SU-DHL-6 (cell line): Measurements from ENCODE around the gene UBE4B.

Source experiments
- H2AFZ ChIP-seq: fragments of 200-600 bp; sonication (generic); 2 replicates; pipeline ENCODE4 v1.6.1; 2014; ENCODE audit warnings: low read depth, mild to moderate bottlenecking, moderate library complexity, mixed read lengths, antibody characterized with exemption, low read length; ENCODE audit not compliant: severe bottlenecking
- H3F3A ChIP-seq: fragments of 200-600 bp; shearing (Covaris generic); 2 replicates; pipeline ENCODE4 v1.6.0; 2016; ENCODE audit warnings: antibody characterized with exemption, mild to moderate bottlenecking; ENCODE audit not compliant: insufficient read depth
- H3K27ac ChIP-seq: fragments of 200-600 bp; sonication (generic); 2 replicates; pipeline ENCODE4 v1.5.1; 2016; ENCODE audit warnings: low read depth, mild to moderate bottlenecking, low read length, moderate library complexity, mixed read lengths
- H3K27me3 ChIP-seq: fragments of 200-600 bp; sonication (generic), shearing (Covaris generic); 2 replicates; pipeline ENCODE4 v1.6.0; 2014; ENCODE audit warnings: mild to moderate bottlenecking, low read length
- H3K36me3 ChIP-seq: fragments of 200-600 bp; sonication (generic); 2 replicates; pipeline ENCODE4 v1.6.1; 2014; ENCODE audit warnings: mild to moderate bottlenecking, low read length, mixed read lengths
- H3K4me2 ChIP-seq: fragments of 300-600, 200-600 bp; shearing (Covaris generic), sonication (generic); 2 replicates; pipeline ENCODE4 v1.6.0; 2014; ENCODE audit warnings: low read length, low read depth, mild to moderate bottlenecking; ENCODE audit not compliant: poor library complexity, severe bottlenecking
- H3K4me3 ChIP-seq: fragments of 200-600 bp; sonication (generic); 2 replicates; pipeline ENCODE4 v1.5.1; 2014; ENCODE audit warnings: antibody characterized with exemption, low read length, mild to moderate bottlenecking, mixed read lengths; ENCODE audit not compliant: insufficient read depth, poor library complexity, severe bottlenecking
- H3K79me2 ChIP-seq: fragments of 200-600 bp; sonication (generic); 2 replicates; pipeline ENCODE4 v1.6.1; 2014; ENCODE audit warnings: mild to moderate bottlenecking, low read length, moderate library complexity; ENCODE audit not compliant: insufficient read depth
- H3K9ac ChIP-seq: fragments of 200-600 bp; sonication (generic); 2 replicates; pipeline ENCODE4 v1.7.0; 2014; ENCODE audit warnings: mild to moderate bottlenecking, low read length
- H3K9me2 ChIP-seq: fragments of 200-600 bp; sonication (generic); replicated peaks from 2 replicates; pipeline ENCODE4 v1.6.1; 2014; ENCODE audit warnings: low read length; ENCODE audit not compliant: insufficient read depth
- H3K9me3 ChIP-seq: fragments of 200-600 bp; sonication (generic); 2 replicates; pipeline ENCODE4 v1.6.1; 2014; ENCODE audit warnings: low read length, mixed read lengths; ENCODE audit not compliant: insufficient read depth
- H4K20me1 ChIP-seq: fragments of 200-600 bp; sonication (generic); 2 replicates; pipeline ENCODE4 v1.6.1; 2014; ENCODE audit warnings: low read depth, mild to moderate bottlenecking, antibody characterized with exemption, low read length, moderate library complexity, mixed read lengths
- EZH2phosphoT487 ChIP-seq: fragments of 200-600 bp; sonication (generic), shearing (Covaris generic); conservative IDR thresholded peaks from 2 replicates; pipeline ENCODE4 v1.6.1; 2018; ENCODE audit warnings: mild to moderate bottlenecking, antibody characterized with exemption, low read length, moderate library complexity, mixed read lengths
- TF ChIP-seq, protein P1 (sequence below): fragments of 200-600 bp; sonication (generic); IDR thresholded peaks from one replicate; pipeline ENCODE4 v1.5.1; 2017; ENCODE audit warnings: antibody characterized with exemption, mild to moderate bottlenecking, low read length, moderate library complexity; ENCODE audit not compliant: insufficient read depth, poor library complexity, severe bottlenecking

UBE4B gene

DNA sequence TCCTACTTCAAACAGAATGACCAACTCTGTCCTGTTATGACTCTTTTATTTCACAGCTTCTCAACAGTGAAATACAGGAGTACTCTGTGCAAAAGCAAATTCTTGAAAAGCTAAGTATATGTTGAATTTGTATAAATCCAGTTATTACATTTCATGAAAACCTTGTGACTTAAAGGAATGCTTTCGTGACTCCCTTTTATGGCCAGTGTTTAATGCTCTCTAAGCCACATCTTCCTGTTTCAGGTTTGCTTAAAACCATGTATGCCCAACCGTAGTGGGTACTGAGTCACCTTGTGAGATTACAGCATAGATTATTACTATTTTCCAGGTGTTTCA, 137.4 kb downstream of the UBE4B start:
- H3F3A ChIP-seq: no peaks in the 10 kb centered on the region
- H2AFZ ChIP-seq: no peak overlapping the region
- H3K9me3 ChIP-seq: no peaks in the 10 kb centered on the region
- H3K4me2 ChIP-seq: no peak overlapping the region
- no peak overlapping the region for H3K4me3 ChIP-seq
- TF ChIP-seq EZH2phosphoT487: no peak
- TF ChIP-seq, protein P1, sequence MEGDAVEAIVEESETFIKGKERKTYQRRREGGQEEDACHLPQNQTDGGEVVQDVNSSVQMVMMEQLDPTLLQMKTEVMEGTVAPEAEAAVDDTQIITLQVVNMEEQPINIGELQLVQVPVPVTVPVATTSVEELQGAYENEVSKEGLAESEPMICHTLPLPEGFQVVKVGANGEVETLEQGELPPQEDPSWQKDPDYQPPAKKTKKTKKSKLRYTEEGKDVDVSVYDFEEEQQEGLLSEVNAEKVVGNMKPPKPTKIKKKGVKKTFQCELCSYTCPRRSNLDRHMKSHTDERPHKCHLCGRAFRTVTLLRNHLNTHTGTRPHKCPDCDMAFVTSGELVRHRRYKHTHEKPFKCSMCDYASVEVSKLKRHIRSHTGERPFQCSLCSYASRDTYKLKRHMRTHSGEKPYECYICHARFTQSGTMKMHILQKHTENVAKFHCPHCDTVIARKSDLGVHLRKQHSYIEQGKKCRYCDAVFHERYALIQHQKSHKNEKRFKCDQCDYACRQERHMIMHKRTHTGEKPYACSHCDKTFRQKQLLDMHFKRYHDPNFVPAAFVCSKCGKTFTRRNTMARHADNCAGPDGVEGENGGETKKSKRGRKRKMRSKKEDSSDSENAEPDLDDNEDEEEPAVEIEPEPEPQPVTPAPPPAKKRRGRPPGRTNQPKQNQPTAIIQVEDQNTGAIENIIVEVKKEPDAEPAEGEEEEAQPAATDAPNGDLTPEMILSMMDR: no peak
- no peaks in the 10 kb centered on the region for H3K36me3 ChIP-seq
- no peaks in the 10 kb centered on the region for H3K79me2 ChIP-seq
- H3K9ac ChIP-seq: no peak overlapping the region
- H4K20me1 ChIP-seq: no peaks in the 10 kb centered on the region
- H3K27ac ChIP-seq: no peak overlapping the region
- no peaks in the 10 kb centered on the region for H3K9me2 ChIP-seq
- no peaks in the 10 kb centered on the region for H3K27me3 ChIP-seq

DNA sequence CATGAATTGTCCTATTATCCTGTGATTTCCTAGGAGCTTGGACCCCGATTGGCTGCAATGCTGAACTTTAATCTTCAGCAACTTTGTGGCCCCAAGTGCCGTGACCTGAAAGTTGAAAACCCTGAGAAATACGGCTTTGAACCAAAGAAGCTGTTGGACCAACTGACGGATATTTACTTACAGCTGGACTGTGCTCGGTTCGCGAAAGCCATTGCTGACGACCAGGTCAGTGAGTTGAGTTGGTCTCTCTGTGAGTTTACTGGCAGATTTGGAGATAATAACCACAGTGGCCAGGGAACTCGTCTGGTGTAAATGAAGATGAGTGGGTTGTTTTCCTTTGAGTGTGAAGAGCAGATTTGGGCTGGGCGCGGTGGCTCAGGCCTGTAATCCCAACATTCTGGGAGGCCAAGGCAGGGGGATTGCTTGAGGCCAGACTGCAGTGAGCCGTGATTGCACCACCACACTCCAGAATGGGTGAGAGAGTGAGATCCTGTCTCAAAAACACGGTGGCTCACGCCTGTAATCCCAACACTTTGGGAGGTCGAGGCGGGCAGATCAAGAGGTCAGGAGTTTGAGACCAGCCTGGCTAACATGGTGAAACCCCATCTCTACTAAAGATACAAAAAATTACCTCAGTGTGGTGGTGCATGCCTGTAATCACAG, 138.5 kb downstream of the UBE4B start:
- Histone ChIP-seq H3F3A (no peaks in the 10 kb centered on the region), H3K27me3 (no peaks in the 10 kb centered on the region), H3K4me3 (no peak overlapping the region), H4K20me1 (no peaks in the 10 kb centered on the region), H3K9ac (no peak overlapping the region), H3K9me3 (no peaks in the 10 kb centered on the region), H3K27ac (no peak overlapping the region), H2AFZ (no peak overlapping the region), H3K9me2 (no peaks in the 10 kb centered on the region), H3K36me3 (no peaks in the 10 kb centered on the region), H3K79me2 (no peaks in the 10 kb centered on the region), H3K4me2 (no peak overlapping the region)
- TF ChIP-seq EZH2phosphoT487: no peak

DNA sequence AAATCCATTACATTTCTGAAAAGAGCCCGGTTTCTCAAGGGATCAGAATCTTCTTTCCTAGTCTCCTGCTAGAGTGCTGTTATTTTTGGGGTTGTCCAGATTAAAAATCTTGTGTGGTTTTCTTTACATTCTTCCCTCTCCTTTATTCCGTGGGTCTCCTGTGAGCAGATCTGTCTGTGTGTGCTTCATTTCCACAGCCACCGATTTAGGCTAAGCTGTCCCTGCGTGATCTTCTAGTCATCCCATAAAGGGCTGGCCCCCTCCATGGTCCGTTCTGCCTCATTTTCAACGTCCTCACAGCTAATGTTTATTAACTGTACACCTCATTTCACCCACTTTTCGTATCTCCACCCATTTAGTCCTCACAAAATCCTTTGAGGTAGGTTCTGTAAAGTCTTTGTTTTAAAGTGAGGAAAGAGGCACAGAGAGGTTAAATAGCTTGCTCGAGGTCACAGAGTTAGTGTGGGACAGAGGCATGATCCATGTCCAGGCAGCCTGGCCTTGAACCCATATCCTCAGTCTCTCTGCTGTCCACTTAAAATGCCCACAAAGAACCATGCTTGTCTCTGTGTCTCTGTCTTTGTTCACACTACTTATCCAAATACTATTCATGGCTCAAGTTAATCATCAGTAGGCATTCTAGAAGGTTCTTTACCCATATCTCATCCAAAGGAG, 139.4 kb downstream of the UBE4B start:
- H3K9ac ChIP-seq: no peak overlapping the region
- H3K27me3 ChIP-seq: no peaks in the 10 kb centered on the region
- no peaks in the 10 kb centered on the region for H3K9me2 ChIP-seq
- H3K79me2 ChIP-seq: no peaks in the 10 kb centered on the region
- no peak overlapping the region for H3K4me3 ChIP-seq
- no peaks in the 10 kb centered on the region for H4K20me1 ChIP-seq
- no peak overlapping the region for H3K27ac ChIP-seq
- no peaks in the 10 kb centered on the region for H3F3A ChIP-seq
- no peaks in the 10 kb centered on the region for H3K9me3 ChIP-seq
- H3K4me2 ChIP-seq: no peak overlapping the region
- H2AFZ ChIP-seq: no peak overlapping the region
- no peak for TF ChIP-seq EZH2phosphoT487
- H3K36me3 ChIP-seq: no peaks in the 10 kb centered on the region

DNA sequence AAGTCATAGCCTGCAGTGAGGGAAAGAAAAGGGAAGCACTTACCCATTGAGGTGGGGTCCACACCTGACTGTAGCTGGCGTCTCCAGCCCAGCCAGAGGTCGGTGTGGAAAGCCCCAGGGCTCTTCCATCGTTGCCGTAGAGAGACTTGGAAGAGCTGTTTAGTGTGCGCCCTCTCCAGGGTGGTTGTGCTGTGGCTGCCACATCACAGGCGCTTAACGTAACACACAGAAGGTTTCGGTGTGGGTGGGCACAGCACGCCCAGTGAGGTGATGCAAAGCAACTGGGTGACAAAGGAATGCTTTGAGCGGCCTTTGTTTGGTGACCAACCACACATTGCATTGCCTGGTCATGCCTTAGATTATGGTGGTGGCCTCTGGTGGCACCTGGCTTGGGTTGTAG, 140.8 kb downstream of the UBE4B start:
- Histone ChIP-seq H3F3A (no peaks in the 10 kb centered on the region), H3K9ac (no peak overlapping the region), H3K36me3 (no peaks in the 10 kb centered on the region), H3K27me3 (no peaks in the 10 kb centered on the region), H3K4me2 (no peak overlapping the region), H3K4me3 (no peak overlapping the region), H2AFZ (no peak overlapping the region), H3K9me2 (no peaks in the 10 kb centered on the region), H3K27ac (no peak overlapping the region), H4K20me1 (no peaks in the 10 kb centered on the region), H3K9me3 (no peaks in the 10 kb centered on the region), H3K79me2 (no peaks in the 10 kb centered on the region)
- no peak for TF ChIP-seq EZH2phosphoT487
- TF ChIP-seq, protein P1: no peak
